Measurements from ENCODE around the gene HECTD1.

GRCh38 chr14:31085027-31085426 lies 122.6 kb downstream of the HECTD1 start:
- TF ChIP-seq CTCF (IDR thresholded peaks at IDR 0.05) = no peak
- no peak for TF ChIP-seq POLR2A (IDR thresholded peaks at IDR 0.05)

All from Peyer's patch (tissue), 4 donors.